OCI-LY7 (cell line): Measurements from ENCODE around the gene RNF167. TPM values are rescaled to one million over a fixed set of nuclear protein-coding genes. Genes with fewer than 3 reads are reported as not detected.

Experiments
- BruUV-seq: library from RNA; stranded (reverse); fragments of 400-500 nt; replicated peaks from 2 replicates; lab custom pipeline; 2021; lab: Mats Ljungman, UMichigan
- CTCF ChIA-PET: fragments of 300-600 bp; sonication (Branson Sonifier 250); formaldehyde crosslinking; loops from one replicate; lab custom pipeline; 2022; ENCODE audit warnings: antibody characterized with exemption; ENCODE audit not compliant: unreplicated experiment; lab: Charles Lee
- POLR2A ChIA-PET: fragments of 300-600 bp; sonication (Branson Sonifier 250); formaldehyde crosslinking; loops from one replicate; lab custom pipeline; 2022; ENCODE audit warnings: antibody characterized with exemption; lab: Charles Lee
- DNase-seq: peaks from one replicate; pipeline ENCODE4 v3.0.0-alpha.2; 2015; ENCODE audit warnings: low spot score
- H2AFZ ChIP-seq: fragments of 200-600 bp; sonication (generic), shearing (Covaris generic); 2 replicates; pipeline ENCODE4 v1.6.1; 2014; ENCODE audit warnings: mild to moderate bottlenecking, antibody characterized with exemption, low read length, moderate library complexity
- H3K27ac ChIP-seq: fragments of 200-600 bp; sonication (generic); 2 replicates; pipeline ENCODE4 v1.5.1; 2014; ENCODE audit warnings: mixed run types, low read depth, mild to moderate bottlenecking, moderate library complexity, low read length, inconsistent platforms; ENCODE audit not compliant: poor library complexity, severe bottlenecking
- H3K36me3 ChIP-seq: fragments of 200-600 bp; sonication (generic); 2 replicates; pipeline ENCODE4 v1.6.1; 2014; ENCODE audit warnings: mild to moderate bottlenecking, antibody characterized with exemption, low read length, moderate library complexity, mixed read lengths; ENCODE audit not compliant: insufficient read depth
- H3K4me1 ChIP-seq: fragments of 200-600 bp; sonication (generic); 2 replicates; pipeline ENCODE4 v1.5.1; 2014; ENCODE audit warnings: mild to moderate bottlenecking, low read length; ENCODE audit not compliant: insufficient read depth, poor library complexity, severe bottlenecking
- H3K4me2 ChIP-seq: fragments of 200-600 bp; sonication (generic); 2 replicates; pipeline ENCODE4 v1.6.1; 2014; ENCODE audit warnings: mild to moderate bottlenecking, low read length
- H3K4me3 ChIP-seq: fragments of 200-600 bp; sonication (generic); 2 replicates; pipeline ENCODE4 v1.5.1; 2014; ENCODE audit warnings: mild to moderate bottlenecking, low read depth, low read length; ENCODE audit not compliant: poor library complexity, severe bottlenecking
- H3K79me2 ChIP-seq: fragments of 200-600 bp; sonication (generic); 2 replicates; pipeline ENCODE4 v1.6.1; 2016; ENCODE audit warnings: low read depth, mild to moderate bottlenecking, low read length, moderate library complexity, mixed read lengths; ENCODE audit not compliant: insufficient read depth
- H3K9me2 ChIP-seq: fragments of 200-600 bp; sonication (generic); 2 replicates; pipeline ENCODE4 v1.6.1; 2016; ENCODE audit warnings: mild to moderate bottlenecking, low read length, mixed read lengths; ENCODE audit not compliant: insufficient read depth
- H3K9me3 ChIP-seq: fragments of 200-600 bp; sonication (generic); 2 replicates; pipeline ENCODE4 v1.6.1; 2014; ENCODE audit warnings: mild to moderate bottlenecking, mixed run types, low read length, mixed read lengths
- H4K20me1 ChIP-seq: fragments of 200-600 bp; sonication (generic); 2 replicates; pipeline ENCODE4 v1.6.1; 2014; ENCODE audit warnings: mild to moderate bottlenecking, antibody characterized with exemption, low read length, moderate library complexity, mixed read lengths; ENCODE audit not compliant: insufficient read depth
- EZH2phosphoT487 ChIP-seq: fragments of 200-600 bp; sonication (generic); IDR thresholded peaks from 2 replicates; pipeline ENCODE4 v1.6.1; 2018; ENCODE audit warnings: low read depth, borderline replicate concordance, mild to moderate bottlenecking, mixed run types, antibody characterized with exemption, low read length, moderate library complexity, mixed read lengths
- intact Hi-C: fragments of 100-400 bp; cut with micrococcal nuclease; formaldehyde crosslinking; loops from one replicate; pipeline ENCODE4 v1.10.0; 2022; ENCODE audit not compliant: unreplicated experiment
- total RNA-seq, 2 experiments: library from RNA; depleted of rRNA in 1 of 2; stranded (reverse); fragments of >200 nt in 1 of 2; shearing (Covaris generic) in 1 of 2; gene quantifications; 2 replicates each; pipeline ENCODE4 v1.2.3, GENCODE V29; 2014 to 2022
- TF ChIP-seq, protein P1 (sequence below): fragments of 200-600 bp; sonication (generic); conservative IDR thresholded peaks from 2 replicates; pipeline ENCODE4 v1.5.1; 2014; ENCODE audit warnings: mild to moderate bottlenecking, antibody characterized with exemption, low read length, moderate library complexity, mixed read lengths

Gene RNF167
- total RNA-seq, 2 experiments from 2014 or later: 46.5 to 124 TPM

DNA sequence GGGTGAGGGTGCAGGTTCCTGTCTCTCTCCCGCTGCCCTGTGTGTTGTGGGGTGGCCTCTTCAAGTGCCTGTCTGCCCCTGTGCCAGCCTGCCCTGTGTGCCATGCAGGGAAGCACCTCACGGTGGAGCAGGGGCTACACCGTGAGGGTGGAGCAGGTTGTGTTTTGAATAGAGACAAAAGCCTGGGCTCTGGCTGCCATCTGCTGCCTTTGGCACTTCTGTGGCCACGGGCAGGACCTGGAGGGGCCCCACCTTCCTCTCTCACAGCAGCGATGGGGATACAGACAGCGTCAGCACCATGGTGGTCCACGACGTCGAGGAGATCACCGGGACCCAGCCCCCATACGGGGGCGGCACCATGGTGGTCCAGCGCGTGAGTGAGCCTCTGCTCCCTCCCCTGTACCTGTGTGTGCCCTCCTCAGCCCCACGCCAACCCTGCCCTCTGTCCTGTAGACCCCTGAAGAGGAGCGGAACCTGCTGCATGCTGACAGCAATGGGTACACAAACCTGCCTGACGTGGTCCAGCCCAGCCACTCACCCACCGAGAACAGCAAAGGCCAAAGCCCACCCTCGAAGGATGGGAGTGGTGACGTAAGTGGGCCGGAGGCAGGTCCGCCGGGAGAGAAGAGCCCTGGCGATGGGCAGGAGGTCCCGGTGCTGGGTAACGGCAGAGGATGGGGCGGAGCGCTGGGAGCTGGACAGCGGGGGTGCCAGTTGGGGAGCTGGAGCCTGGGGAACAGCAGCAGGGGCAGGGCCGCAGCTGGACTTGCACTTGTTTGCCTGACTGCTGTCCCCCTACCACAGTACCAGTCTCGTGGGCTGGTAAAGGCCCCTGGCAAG lies 46.1 kb upstream of the RNF167 start:
- no peaks in the 10 kb centered on the region for H3K9me2 ChIP-seq
- no peak overlapping the region for H3K4me3 ChIP-seq
- H3K27ac ChIP-seq: no peak overlapping the region
- ChIA-PET CTCF (no interaction called here), POLR2A (no interaction called here)
- H3K9me3 ChIP-seq: no peaks in the 10 kb centered on the region
- H2AFZ ChIP-seq: no peak overlapping the region
- peaks cover 48% of the 10 kb centered on the region for H3K36me3 ChIP-seq
- H3K79me2 ChIP-seq: no peaks in the 10 kb centered on the region
- no TSS peak for BruUV-seq
- H3K4me1 ChIP-seq: no peaks in the 10 kb centered on the region
- intact Hi-C loops: no loop called here
- H4K20me1 ChIP-seq: no peaks in the 10 kb centered on the region
- no peak for DNase-seq
- no peak for TF ChIP-seq EZH2phosphoT487
- TF ChIP-seq, protein P1, sequence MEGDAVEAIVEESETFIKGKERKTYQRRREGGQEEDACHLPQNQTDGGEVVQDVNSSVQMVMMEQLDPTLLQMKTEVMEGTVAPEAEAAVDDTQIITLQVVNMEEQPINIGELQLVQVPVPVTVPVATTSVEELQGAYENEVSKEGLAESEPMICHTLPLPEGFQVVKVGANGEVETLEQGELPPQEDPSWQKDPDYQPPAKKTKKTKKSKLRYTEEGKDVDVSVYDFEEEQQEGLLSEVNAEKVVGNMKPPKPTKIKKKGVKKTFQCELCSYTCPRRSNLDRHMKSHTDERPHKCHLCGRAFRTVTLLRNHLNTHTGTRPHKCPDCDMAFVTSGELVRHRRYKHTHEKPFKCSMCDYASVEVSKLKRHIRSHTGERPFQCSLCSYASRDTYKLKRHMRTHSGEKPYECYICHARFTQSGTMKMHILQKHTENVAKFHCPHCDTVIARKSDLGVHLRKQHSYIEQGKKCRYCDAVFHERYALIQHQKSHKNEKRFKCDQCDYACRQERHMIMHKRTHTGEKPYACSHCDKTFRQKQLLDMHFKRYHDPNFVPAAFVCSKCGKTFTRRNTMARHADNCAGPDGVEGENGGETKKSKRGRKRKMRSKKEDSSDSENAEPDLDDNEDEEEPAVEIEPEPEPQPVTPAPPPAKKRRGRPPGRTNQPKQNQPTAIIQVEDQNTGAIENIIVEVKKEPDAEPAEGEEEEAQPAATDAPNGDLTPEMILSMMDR: no peak
- no peak overlapping the region for H3K4me2 ChIP-seq

DNA sequence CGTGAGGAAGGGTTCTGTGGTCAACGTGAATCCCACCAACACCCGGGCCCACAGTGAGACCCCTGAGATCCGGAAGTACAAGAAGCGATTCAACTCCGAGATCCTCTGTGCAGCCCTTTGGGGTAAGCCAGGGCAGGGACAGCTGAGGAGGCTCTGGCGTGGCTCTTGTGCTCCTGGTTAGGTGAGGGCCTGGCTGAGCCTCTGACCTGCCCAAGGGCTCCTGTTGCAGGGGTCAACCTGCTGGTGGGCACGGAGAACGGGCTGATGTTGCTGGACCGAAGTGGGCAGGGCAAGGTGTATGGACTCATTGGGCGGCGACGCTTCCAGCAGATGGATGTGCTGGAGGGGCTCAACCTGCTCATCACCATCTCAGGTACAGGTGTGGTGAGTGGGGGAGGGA lies 44.9 kb upstream of the RNF167 start:
- Histone ChIP-seq H2AFZ (no peak overlapping the region), H3K36me3 (peaks cover 42% of the 10 kb centered on the region), H3K27ac (no peak overlapping the region), H4K20me1 (no peaks in the 10 kb centered on the region), H3K9me3 (no peaks in the 10 kb centered on the region), H3K9me2 (no peaks in the 10 kb centered on the region), H3K4me2 (no peak overlapping the region), H3K79me2 (no peaks in the 10 kb centered on the region), H3K4me3 (no peak overlapping the region), H3K4me1 (no peaks in the 10 kb centered on the region)
- no peak for TF ChIP-seq EZH2phosphoT487
- TF ChIP-seq, protein P1: no peak
- ChIA-PET CTCF (no interaction called here), POLR2A (no interaction called here)
- no peak for DNase-seq
- intact Hi-C loops: no loop called here
- no TSS peak for BruUV-seq

DNA sequence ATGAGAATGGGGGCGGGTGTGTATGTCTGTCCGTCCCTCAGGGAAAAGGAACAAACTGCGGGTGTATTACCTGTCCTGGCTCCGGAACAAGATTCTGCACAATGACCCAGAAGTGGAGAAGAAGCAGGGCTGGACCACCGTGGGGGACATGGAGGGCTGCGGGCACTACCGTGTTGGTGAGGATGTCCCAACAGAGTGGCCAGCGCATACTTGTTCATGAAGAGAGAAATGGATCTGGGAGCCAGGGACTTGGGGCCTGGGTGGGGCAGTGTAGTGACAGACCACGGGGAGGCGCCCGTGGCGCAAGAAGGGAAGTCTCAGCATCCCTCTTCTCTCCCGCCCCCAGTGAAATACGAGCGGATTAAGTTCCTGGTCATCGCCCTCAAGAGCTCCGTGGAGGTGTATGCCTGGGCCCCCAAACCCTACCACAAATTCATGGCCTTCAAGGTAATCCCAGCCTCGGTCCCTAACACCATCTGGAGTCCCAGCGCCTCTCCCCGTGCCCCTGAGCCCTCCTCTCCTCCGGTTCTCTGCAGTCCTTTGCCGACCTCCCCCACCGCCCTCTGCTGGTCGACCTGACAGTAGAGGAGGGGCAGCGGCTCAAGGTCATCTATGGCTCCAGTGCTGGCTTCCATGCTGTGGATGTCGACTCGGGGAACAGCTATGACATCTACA lies 44.3 kb upstream of the RNF167 start:
- no peaks in the 10 kb centered on the region for H3K79me2 ChIP-seq
- H3K9me2 ChIP-seq: no peaks in the 10 kb centered on the region
- TF ChIP-seq, protein P1: 0 out of 2 replicates have a peak, but pooled peaks have one; percentile 34
- no peak for TF ChIP-seq EZH2phosphoT487
- no peaks in the 10 kb centered on the region for H3K4me1 ChIP-seq
- H3K4me3 ChIP-seq: no peak overlapping the region
- H3K36me3 ChIP-seq: peaks cover 36% of the 10 kb centered on the region; the same call in 1 of the 2 replicates
- no peaks in the 10 kb centered on the region for H4K20me1 ChIP-seq
- no peaks in the 10 kb centered on the region for H3K9me3 ChIP-seq
- no peak overlapping the region for H3K4me2 ChIP-seq
- TSS peak; percentile 72 for BruUV-seq
- H3K27ac ChIP-seq: no peak overlapping the region
- no peak for DNase-seq
- H2AFZ ChIP-seq: no peak overlapping the region
- CTCF ChIA-PET: no interaction called here
- intact Hi-C loops: no loop called here
- POLR2A ChIA-PET: no interaction called here
